Measurements from ENCODE around the gene ADGRG6. TPM values are rescaled to one million over a fixed set of nuclear protein-coding genes. Genes with fewer than 3 reads are reported as not detected.

ADGRG6 gene
- total and polyA plus RNA-seq, 10 of the 15 experiments (the other 5 are each of a cell fraction or from before 2014, with no cell fraction given), result 0.01 to 0.24 (median 0.13) TPM; not detected in 7

DNA sequence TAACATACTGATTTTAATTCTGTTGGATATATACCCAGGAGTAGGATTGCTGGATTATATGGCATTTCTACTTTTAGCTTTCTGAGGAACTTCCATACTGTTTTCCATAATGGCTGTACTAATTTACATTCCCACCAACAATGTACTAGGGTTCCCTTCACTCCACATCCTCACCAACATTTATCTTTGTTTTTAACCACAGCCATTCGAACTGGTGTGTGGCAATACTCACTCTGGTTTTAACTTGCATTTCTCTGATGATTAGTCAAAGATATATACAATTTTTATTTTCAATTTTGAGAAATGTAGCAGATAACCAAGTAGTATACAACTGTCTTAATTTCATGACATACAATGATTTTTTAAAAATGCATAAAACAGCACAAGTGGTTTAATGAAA lies 30.3 kb upstream of the ADGRG6 start:
- H3K9ac ChIP-seq (ENCODE audit: control insufficient read depth, insufficient read depth, low read length), result no peak overlapping the region
- RAD21 ChIA-PET (ENCODE audit: unreplicated experiment), result no interaction called here
- H3K4me1 ChIP-seq (ENCODE audit: control insufficient read depth, insufficient read depth, low read length), result no peaks in the 10 kb centered on the region
- no peaks in the 10 kb centered on the region for H4K20me1 ChIP-seq (ENCODE audit: control insufficient read depth, insufficient read depth)
- WGBS (ENCODE audit: insufficient coverage, insufficient replicate concordance, low lambda C conversion rate, missing lambda C conversion rate), result 26% methylated on average over 1 of the region's 1 CpG
- in situ Hi-C loops (cut with MboI), result no loop called here
- FAIRE-seq (no peak), DNase-seq (ENCODE audit: low read depth, low spot score) (no peak), ATAC-seq (no peak)
- CTCF ChIA-PET, result no interaction called here
- TF ChIP-seq EZH2 (IDR thresholded peaks at IDR 0.05; ENCODE audit: borderline replicate concordance, control insufficient read depth, low read depth, low read length), result no peak
- TF ChIP-seq, protein P1, sequence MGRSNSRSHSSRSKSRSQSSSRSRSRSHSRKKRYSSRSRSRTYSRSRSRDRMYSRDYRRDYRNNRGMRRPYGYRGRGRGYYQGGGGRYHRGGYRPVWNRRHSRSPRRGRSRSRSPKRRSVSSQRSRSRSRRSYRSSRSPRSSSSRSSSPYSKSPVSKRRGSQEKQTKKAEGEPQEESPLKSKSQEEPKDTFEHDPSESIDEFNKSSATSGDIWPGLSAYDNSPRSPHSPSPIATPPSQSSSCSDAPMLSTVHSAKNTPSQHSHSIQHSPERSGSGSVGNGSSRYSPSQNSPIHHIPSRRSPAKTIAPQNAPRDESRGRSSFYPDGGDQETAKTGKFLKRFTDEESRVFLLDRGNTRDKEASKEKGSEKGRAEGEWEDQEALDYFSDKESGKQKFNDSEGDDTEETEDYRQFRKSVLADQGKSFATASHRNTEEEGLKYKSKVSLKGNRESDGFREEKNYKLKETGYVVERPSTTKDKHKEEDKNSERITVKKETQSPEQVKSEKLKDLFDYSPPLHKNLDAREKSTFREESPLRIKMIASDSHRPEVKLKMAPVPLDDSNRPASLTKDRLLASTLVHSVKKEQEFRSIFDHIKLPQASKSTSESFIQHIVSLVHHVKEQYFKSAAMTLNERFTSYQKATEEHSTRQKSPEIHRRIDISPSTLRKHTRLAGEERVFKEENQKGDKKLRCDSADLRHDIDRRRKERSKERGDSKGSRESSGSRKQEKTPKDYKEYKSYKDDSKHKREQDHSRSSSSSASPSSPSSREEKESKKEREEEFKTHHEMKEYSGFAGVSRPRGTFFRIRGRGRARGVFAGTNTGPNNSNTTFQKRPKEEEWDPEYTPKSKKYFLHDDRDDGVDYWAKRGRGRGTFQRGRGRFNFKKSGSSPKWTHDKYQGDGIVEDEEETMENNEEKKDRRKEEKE (IDR thresholded peaks at IDR 0.05), result no peak
- TF ChIP-seq EED (IDR thresholded peaks at IDR 0.05; ENCODE audit: low read depth), result no peak
- no peak for TF ChIP-seq SMAD1 (IDR thresholded peaks at IDR 0.05; ENCODE audit: low read depth, partially characterized antibody)
- TF ChIP-seq, protein P2, sequence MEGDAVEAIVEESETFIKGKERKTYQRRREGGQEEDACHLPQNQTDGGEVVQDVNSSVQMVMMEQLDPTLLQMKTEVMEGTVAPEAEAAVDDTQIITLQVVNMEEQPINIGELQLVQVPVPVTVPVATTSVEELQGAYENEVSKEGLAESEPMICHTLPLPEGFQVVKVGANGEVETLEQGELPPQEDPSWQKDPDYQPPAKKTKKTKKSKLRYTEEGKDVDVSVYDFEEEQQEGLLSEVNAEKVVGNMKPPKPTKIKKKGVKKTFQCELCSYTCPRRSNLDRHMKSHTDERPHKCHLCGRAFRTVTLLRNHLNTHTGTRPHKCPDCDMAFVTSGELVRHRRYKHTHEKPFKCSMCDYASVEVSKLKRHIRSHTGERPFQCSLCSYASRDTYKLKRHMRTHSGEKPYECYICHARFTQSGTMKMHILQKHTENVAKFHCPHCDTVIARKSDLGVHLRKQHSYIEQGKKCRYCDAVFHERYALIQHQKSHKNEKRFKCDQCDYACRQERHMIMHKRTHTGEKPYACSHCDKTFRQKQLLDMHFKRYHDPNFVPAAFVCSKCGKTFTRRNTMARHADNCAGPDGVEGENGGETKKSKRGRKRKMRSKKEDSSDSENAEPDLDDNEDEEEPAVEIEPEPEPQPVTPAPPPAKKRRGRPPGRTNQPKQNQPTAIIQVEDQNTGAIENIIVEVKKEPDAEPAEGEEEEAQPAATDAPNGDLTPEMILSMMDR (IDR thresholded peaks at IDR 0.05 in 2 of 3, conservative IDR thresholded peaks at IDR 0.05 in 1 of 3; ENCODE audit: control insufficient read depth in 2 of 3, extremely low read depth in 1 of 3, insufficient read depth in 1 of 3, low read depth in 3 of 3, low read length in 3 of 3), result no peak
- no peak for TF ChIP-seq SIN3A (IDR thresholded peaks at IDR 0.05; ENCODE audit: low read depth, low read length)
- no peak for TF ChIP-seq GATAD2B (conservative IDR thresholded peaks at IDR 0.05; ENCODE audit: low read depth)
- TF ChIP-seq ASH2L (IDR thresholded peaks at IDR 0.05; ENCODE audit: borderline replicate concordance, low read depth), result no peak
- no peak for TF ChIP-seq RELA (IDR thresholded peaks at IDR 0.05; ENCODE audit: borderline replicate concordance, partially characterized antibody)
- no peak for TF ChIP-seq KLF5 (IDR thresholded peaks at IDR 0.05; ENCODE audit: partially characterized antibody)
- TF ChIP-seq BMI1 (IDR thresholded peaks at IDR 0.05; ENCODE audit: borderline replicate concordance), result no peak
- no peak overlapping the region for H3K27ac ChIP-seq (ENCODE audit: control insufficient read depth, insufficient read depth)
- no TSS peak for BruUV-seq (replicated peaks)
- H3K79me2 ChIP-seq (ENCODE audit: control insufficient read depth, insufficient read depth, low read length), result no peaks in the 10 kb centered on the region
- POLR2A ChIA-PET, result no interaction called here
- intact Hi-C loops (cut with micrococcal nuclease; ENCODE audit: unreplicated experiment), result no loop called here
- H3K9me3 ChIP-seq (replicated peaks; ENCODE audit: control insufficient read depth, insufficient read depth, low read length), result no peaks in the 10 kb centered on the region
- SMC1A ChIA-PET (ENCODE audit: uncharacterized antibody, unreplicated experiment), result interaction anchor here (1.2 kb wide), 1 partner anchor 11 kb away, joined by 3 read pairs; no protein-coding TSS in a partner anchor
- no peak overlapping the region for H3K4me3 ChIP-seq
- no peaks in the 10 kb centered on the region for H3K36me3 ChIP-seq (ENCODE audit: control insufficient read depth in 2 of 2, insufficient read depth in 2 of 2, low read length in 1 of 2)
- H3K4me2 ChIP-seq (ENCODE audit: control insufficient read depth, insufficient read depth), result no peak overlapping the region
- no peaks in the 10 kb centered on the region for H3K27me3 ChIP-seq (replicated peaks in 1 of 2; ENCODE audit: control insufficient read depth in 2 of 2, insufficient read depth in 2 of 2, low read length in 1 of 2)
- no peak overlapping the region for H2AFZ ChIP-seq (ENCODE audit: control insufficient read depth, low read depth, low read length)
